Loucy (cell line): ENCODE results near the gene IMPACT.

Source experiments
- H2AFZ ChIP-seq: fragments of 200-600 bp; sonication (generic); 2 replicates; pipeline ENCODE4 v1.6.0; 2016; ENCODE audit warnings: antibody characterized with exemption, mild to moderate bottlenecking, low read length, moderate library complexity
- H3F3A ChIP-seq: fragments of 200-600 bp; 2 replicates; pipeline ENCODE4 v1.6.0; 2016; ENCODE audit warnings: antibody characterized with exemption, low read depth, mild to moderate bottlenecking
- H3K27me3 ChIP-seq: fragments of 200-600 bp; sonication (generic); 2 replicates; pipeline ENCODE4 v1.6.1; 2014; ENCODE audit warnings: low read length, mild to moderate bottlenecking; ENCODE audit not compliant: insufficient read depth, poor library complexity, severe bottlenecking
- H3K36me3 ChIP-seq: fragments of 200-600 bp; sonication (generic); 2 replicates; pipeline ENCODE4 v1.6.1; 2016; ENCODE audit warnings: low read length; ENCODE audit not compliant: insufficient read depth
- H3K4me1 ChIP-seq: fragments of 200-600 bp; sonication (generic); 2 replicates; pipeline ENCODE4 v1.5.1; 2014; ENCODE audit warnings: low read length, mild to moderate bottlenecking; ENCODE audit not compliant: insufficient read depth, poor library complexity, severe bottlenecking
- H3K4me2 ChIP-seq: fragments of 200-600 bp; sonication (generic); 2 replicates; pipeline ENCODE4 v1.6.0; 2014; ENCODE audit warnings: antibody characterized with exemption, low read length, low read depth, mild to moderate bottlenecking; ENCODE audit not compliant: poor library complexity, severe bottlenecking
- H3K4me3 ChIP-seq: fragments of 200-600 bp; sonication (generic); 2 replicates; pipeline ENCODE4 v1.5.1; 2014; ENCODE audit warnings: low read length, mild to moderate bottlenecking, mixed read lengths; ENCODE audit not compliant: poor library complexity, severe bottlenecking
- H3K79me2 ChIP-seq: fragments of 200-600 bp; sonication (generic); 2 replicates; pipeline ENCODE4 v1.6.1; 2014; ENCODE audit warnings: low read length; ENCODE audit not compliant: insufficient read depth
- H3K9ac ChIP-seq: fragments of 200-600 bp; sonication (generic); 2 replicates; pipeline ENCODE4 v1.6.0; 2014; ENCODE audit warnings: mild to moderate bottlenecking, low read depth, low read length, moderate library complexity; ENCODE audit not compliant: poor library complexity, severe bottlenecking
- H3K9me2 ChIP-seq: fragments of 200-600 bp; sonication (generic); replicated peaks from 2 replicates; pipeline ENCODE4 v1.6.1; 2016; ENCODE audit warnings: low read depth, low read length, mixed read lengths
- H3K9me3 ChIP-seq: fragments of 200-600 bp; sonication (generic); 2 replicates; pipeline ENCODE4 v1.6.1; 2014; ENCODE audit warnings: mild to moderate bottlenecking, antibody characterized with exemption, low read length, low read depth; ENCODE audit not compliant: insufficient read depth
- H4K20me1 ChIP-seq: fragments of 200-600 bp; sonication (generic); 2 replicates; pipeline ENCODE4 v1.6.0; 2014; ENCODE audit warnings: antibody characterized with exemption, low read length, mild to moderate bottlenecking; ENCODE audit not compliant: insufficient read depth, poor library complexity, severe bottlenecking
- EZH2phosphoT487 ChIP-seq: fragments of 200-600 bp; IDR thresholded peaks from 2 replicates; pipeline ENCODE4 v1.6.1; 2018; ENCODE audit warnings: antibody characterized with exemption, mild to moderate bottlenecking, moderate library complexity, borderline replicate concordance
- TF ChIP-seq, protein P1 (sequence below): fragments of 200-600 bp; sonication (generic); conservative IDR thresholded peaks from 2 replicates; pipeline ENCODE4 v1.5.1; 2014; ENCODE audit warnings: mild to moderate bottlenecking, antibody characterized with exemption, low read length

IMPACT gene

DNA sequence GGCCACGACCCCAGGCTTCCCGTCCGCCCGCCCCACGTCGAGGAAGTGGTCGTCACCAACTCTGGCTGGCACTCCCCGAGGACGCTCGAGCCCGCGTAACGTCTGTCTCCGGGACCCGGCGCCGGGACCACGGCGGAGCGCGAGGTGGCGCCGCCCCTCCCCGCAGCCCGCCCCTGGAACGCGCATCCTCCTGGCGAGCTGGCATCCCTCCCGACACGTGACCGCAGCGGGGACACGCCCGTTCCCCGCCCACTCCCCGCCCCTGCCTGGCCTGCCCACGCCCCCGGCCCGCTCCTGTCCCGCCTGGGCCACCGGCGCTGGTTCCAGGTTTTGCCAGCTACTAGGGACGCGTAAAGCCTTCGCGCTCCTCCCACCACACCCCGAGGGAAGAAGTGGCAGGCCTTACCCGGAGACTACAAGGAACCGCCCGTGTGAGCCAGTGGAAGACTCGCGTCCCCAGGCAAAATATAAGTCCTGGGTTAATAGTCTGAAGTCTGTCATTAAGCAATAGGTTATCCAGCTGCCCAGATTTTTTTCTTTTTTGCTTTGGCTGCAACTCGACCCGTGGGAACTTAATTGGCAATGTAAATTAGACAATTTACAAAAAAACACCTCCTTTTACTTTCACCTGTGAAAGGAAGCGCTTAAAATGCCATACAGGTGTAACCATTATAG lies 28.6 kb upstream of the IMPACT start, which contains the start of gene OSBPL1A:
Gene OSBPL1A, minus strand, starts transcription at position 131 of the 675 bp plus-strand sequence. CDS start 20,291 bp downstream, outside the sequence.
- Histone ChIP-seq H3K4me1 (peaks cover 26% of the 10 kb centered on the region), H3K4me3 (peak within 1 kb of the TSS; percentile 86), H3K9me3 (no peaks in the 10 kb centered on the region), H3K27me3 (no peaks in the 10 kb centered on the region), H4K20me1 (peaks cover 13% of the 10 kb centered on the region), H2AFZ (peak within 1 kb of the TSS; percentile 95), H3K79me2 (peaks cover 30% of the 10 kb centered on the region), H3K9ac (peak within 1 kb of the TSS; percentile 86), H3F3A (no peaks in the 10 kb centered on the region), H3K36me3 (no peaks in the 10 kb centered on the region), H3K9me2 (no peaks in the 10 kb centered on the region), H3K4me2 (peak within 1 kb of the TSS; percentile 79)
- TF ChIP-seq EZH2phosphoT487: no peak
- TF ChIP-seq, protein P1, sequence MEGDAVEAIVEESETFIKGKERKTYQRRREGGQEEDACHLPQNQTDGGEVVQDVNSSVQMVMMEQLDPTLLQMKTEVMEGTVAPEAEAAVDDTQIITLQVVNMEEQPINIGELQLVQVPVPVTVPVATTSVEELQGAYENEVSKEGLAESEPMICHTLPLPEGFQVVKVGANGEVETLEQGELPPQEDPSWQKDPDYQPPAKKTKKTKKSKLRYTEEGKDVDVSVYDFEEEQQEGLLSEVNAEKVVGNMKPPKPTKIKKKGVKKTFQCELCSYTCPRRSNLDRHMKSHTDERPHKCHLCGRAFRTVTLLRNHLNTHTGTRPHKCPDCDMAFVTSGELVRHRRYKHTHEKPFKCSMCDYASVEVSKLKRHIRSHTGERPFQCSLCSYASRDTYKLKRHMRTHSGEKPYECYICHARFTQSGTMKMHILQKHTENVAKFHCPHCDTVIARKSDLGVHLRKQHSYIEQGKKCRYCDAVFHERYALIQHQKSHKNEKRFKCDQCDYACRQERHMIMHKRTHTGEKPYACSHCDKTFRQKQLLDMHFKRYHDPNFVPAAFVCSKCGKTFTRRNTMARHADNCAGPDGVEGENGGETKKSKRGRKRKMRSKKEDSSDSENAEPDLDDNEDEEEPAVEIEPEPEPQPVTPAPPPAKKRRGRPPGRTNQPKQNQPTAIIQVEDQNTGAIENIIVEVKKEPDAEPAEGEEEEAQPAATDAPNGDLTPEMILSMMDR: no peak

DNA sequence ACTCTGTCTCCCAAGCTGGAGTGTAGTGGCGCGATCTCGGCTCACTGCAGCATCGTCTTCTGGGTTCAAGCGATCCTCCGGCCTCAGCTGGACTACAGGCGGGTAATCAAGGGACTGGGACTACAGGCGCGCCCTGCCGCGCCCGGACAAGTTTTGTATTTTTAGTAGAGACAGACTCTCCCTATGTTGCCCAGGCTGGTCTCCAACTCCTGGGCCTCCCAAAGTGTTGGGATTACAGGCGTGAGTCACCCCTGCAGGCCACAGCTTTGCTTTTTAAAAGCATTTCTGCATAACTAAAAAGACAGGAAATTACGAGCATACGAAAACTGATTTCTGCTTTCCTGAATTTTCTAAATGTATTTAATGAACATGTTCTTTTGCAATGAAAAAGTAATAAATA lies 27.9 kb upstream of the IMPACT start:
- Histone ChIP-seq H3K36me3 (no peaks in the 10 kb centered on the region), H3K79me2 (peaks cover 29% of the 10 kb centered on the region), H3K4me1 (peaks cover 26% of the 10 kb centered on the region), H3F3A (no peaks in the 10 kb centered on the region), H3K4me3 (peak overlapping the region; percentile 86), H3K9ac (peak overlapping the region; percentile 86), H4K20me1 (peaks cover 13% of the 10 kb centered on the region), H3K27me3 (no peaks in the 10 kb centered on the region), H2AFZ (peak overlapping the region; percentile 95; the same call in 1 of the 2 replicates), H3K4me2 (peak overlapping the region; percentile 79), H3K9me2 (no peaks in the 10 kb centered on the region), H3K9me3 (no peaks in the 10 kb centered on the region)
- no peak for TF ChIP-seq EZH2phosphoT487
- TF ChIP-seq, protein P1: no peak

DNA sequence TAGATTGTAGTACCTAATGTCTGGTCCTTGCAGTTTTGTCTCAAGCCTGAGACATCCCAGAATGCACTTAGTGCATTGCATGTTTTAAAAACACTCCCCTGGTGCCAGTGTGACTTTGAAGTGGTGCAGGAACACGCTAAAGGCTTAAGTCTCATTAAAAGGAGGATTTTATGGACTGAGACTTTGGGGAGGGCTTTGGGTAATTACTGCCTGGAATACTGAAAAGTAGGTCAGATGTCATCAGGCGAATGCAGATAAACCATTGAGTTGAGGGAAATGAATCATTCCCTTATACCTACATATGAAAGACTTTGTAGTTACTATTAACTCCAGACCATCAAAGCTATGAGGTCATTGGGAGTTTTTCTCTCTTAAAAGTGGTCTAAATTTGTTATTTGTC lies 25.9 kb upstream of the IMPACT start:
- no peaks in the 10 kb centered on the region for H3K9me2 ChIP-seq

More for the DNA sequence above, 25.9 kb upstream of the IMPACT start:
- Histone ChIP-seq H3K79me2 (peaks cover 17% of the 10 kb centered on the region), H3F3A (no peaks in the 10 kb centered on the region), H3K9ac (no peak overlapping the region), H4K20me1 (no peaks in the 10 kb centered on the region), H3K4me2 (peak overlapping the region; percentile 3), H3K27me3 (no peaks in the 10 kb centered on the region), H2AFZ (0 out of 2 replicates have a peak overlapping the region, but pooled peaks have one; percentile 29), H3K4me1 (peaks cover 14% of the 10 kb centered on the region), H3K4me3 (no peak overlapping the region), H3K36me3 (no peaks in the 10 kb centered on the region), H3K9me3 (no peaks in the 10 kb centered on the region)
- TF ChIP-seq EZH2phosphoT487: no peak
